ENCODE data around the gene LRG1.

LRG1 gene

GRCh38 chr19:4519172-4519496, 20.7 kb downstream of the LRG1 start:
- Histone ChIP-seq H3K4me2 (no peak overlapping the region), H4K20me1 (no peaks in the 10 kb centered on the region), H3K9ac (no peak overlapping the region)

GRCh38 chr19:4518345-4519171, 21.3 kb downstream of the LRG1 start, which contains the start of gene PLIN4:
Gene PLIN4, minus strand, starts transcription at chr19:4518486. Its CDS starts 214 bp downstream, at chr19:4518272.
- peaks cover 43% of the 10 kb centered on the region for H3K4me1 ChIP-seq
- H3K27ac ChIP-seq: 0 out of 2 replicates have a peak within 1 kb of the TSS, but pooled peaks have one; percentile 41
- no peaks in the 10 kb centered on the region for H4K20me1 ChIP-seq
- H3K27me3 ChIP-seq: no peaks in the 10 kb centered on the region
- no peaks in the 10 kb centered on the region for H3K9me3 ChIP-seq
- 0 out of 2 replicates have a peak within 1 kb of the TSS, but pooled peaks have one; percentile 19 for H3K9ac ChIP-seq
- no peak within 1 kb of the TSS for H3K4me3 ChIP-seq
- TF ChIP-seq Cebpa-rat (IDR thresholded peaks at IDR 0.05): no peak
- H3K36me3 ChIP-seq: no peaks in the 10 kb centered on the region
- peak within 1 kb of the TSS; percentile 50 for H3K4me2 ChIP-seq

More at GRCh38 chr19:4519172-4519496, 20.7 kb downstream of the LRG1 start:
- no peaks in the 10 kb centered on the region for H3K27me3 ChIP-seq
- H3K4me1 ChIP-seq: peaks cover 43% of the 10 kb centered on the region
- no peaks in the 10 kb centered on the region for H3K36me3 ChIP-seq
- H3K4me3 ChIP-seq: no peak overlapping the region
- H3K9me3 ChIP-seq: no peaks in the 10 kb centered on the region
- no peak overlapping the region for H3K27ac ChIP-seq
- TF ChIP-seq Cebpa-rat (IDR thresholded peaks at IDR 0.05): no peak

DNA sequence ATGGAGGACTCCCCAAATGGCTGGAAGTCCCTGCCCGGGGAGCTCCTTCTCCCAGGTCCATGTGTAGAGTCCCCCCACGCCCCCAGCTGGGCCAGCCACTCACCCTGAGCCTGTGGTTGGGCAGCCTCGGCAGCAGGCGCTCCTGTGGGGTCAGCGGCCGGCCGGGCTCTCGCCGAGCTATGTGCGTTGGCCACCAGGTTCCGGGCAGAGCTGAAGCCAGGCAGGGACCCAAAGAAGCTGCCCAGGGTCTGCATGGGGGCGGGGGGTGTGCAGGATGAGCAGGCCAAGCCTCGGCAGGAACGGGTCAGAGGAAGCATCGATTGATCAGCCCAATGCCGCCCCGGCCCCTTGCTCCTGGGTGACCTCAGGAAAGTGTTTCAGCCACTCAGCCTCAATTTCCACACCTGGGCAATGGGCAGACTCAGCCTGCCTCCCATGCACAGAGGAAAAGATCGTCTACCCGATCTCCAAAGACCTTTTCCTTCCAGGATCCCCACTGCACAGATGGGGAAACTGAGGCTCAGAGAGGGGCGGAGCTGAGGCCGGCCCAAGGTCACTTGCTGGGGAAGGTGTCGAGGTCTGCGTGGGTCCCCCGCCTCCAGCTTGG, 22.3 kb downstream of the LRG1 start:
- no peak overlapping the region for H3K4me3 ChIP-seq

DNA sequence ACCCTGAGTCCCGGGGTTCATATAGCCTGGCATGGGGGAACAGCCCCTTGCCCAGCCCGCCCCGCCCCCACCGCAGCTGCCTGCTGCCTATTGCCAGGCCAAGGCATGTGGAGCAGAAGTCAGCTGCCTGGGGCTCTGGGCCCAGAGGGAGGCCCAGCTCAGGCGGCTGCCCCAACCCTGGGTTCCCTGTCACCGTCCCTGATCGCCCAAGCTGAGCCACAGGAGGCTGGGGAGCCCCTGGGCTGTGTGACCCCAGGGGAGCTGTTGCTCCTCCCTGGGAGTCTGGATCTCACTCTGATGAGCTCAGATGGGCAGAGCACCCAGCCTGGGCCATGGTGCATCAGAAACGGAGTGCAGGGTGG, 22.9 kb downstream of the LRG1 start:
- Histone ChIP-seq H3K36me3 (no peaks in the 10 kb centered on the region), H3K4me2 (peak overlapping the region; percentile 50), H4K20me1 (no peaks in the 10 kb centered on the region), H3K4me1 (peaks cover 36% of the 10 kb centered on the region), H3K27me3 (no peaks in the 10 kb centered on the region), H3K9me3 (no peaks in the 10 kb centered on the region), H3K4me3 (no peak overlapping the region), H3K9ac (0 out of 2 replicates have a peak overlapping the region, but pooled peaks have one; percentile 19), H3K27ac (peak overlapping the region; percentile 41; the same call in 1 of the 2 replicates)
- TF ChIP-seq Cebpa-rat (IDR thresholded peaks at IDR 0.05): no peak

More for the DNA sequence above, 22.3 kb downstream of the LRG1 start:
- no peaks in the 10 kb centered on the region for H3K27me3 ChIP-seq
- no peak for TF ChIP-seq Cebpa-rat (IDR thresholded peaks at IDR 0.05)
- no peaks in the 10 kb centered on the region for H3K9me3 ChIP-seq
- H3K27ac ChIP-seq: 0 out of 2 replicates have a peak overlapping the region, but pooled peaks have one; percentile 41
- H3K4me2 ChIP-seq: peak overlapping the region; percentile 50
- H3K9ac ChIP-seq: 0 out of 2 replicates have a peak overlapping the region, but pooled peaks have one; percentile 19
- H3K4me1 ChIP-seq: peaks cover 42% of the 10 kb centered on the region
- no peaks in the 10 kb centered on the region for H4K20me1 ChIP-seq
- no peaks in the 10 kb centered on the region for H3K36me3 ChIP-seq

DNA sequence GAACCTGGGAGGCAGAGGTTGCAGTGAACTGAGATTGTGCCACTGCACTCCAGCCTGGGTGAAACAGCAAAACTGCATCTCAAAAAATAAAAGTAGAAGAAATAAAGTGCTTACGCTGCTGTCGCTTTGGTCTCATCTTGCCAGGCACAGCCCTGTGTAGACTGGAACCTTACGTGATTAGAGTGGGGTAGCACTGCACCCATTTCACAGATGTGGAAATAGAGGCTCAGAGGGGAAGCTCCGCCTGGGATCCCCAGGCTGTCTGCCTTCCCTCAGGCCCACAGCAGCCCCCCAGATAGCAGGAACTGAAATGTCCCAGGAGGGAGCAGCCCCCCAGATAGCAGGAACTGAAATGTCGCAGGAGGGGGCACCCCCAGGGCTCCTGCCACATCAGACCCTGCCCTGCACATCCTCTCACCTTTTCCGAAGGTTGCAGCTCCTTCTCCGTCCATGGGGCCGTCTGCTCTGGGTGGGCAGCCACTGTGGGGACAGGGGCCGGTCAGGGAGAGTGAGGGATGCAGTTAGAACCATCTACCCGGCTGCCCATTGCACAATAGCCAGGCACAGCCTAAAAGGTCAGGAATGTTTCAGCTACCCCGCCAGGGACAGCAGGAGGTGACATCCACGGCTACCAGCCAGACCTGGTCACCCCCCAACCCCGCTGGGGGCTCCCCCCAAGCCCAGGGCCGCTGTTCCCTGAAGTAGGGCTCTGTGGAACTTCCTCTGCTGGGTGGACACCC, 23.5 kb downstream of the LRG1 start:
- Histone ChIP-seq H4K20me1 (no peaks in the 10 kb centered on the region), H3K4me1 (peaks cover 31% of the 10 kb centered on the region), H3K9me3 (no peaks in the 10 kb centered on the region), H3K27ac (no peak overlapping the region; the same call in 1 of the 2 replicates), H3K4me2 (peak overlapping the region; percentile 50), H3K4me3 (no peak overlapping the region), H3K27me3 (no peaks in the 10 kb centered on the region), H3K9ac (no peak overlapping the region), H3K36me3 (no peaks in the 10 kb centered on the region)
- no peak for TF ChIP-seq Cebpa-rat (IDR thresholded peaks at IDR 0.05)

- no peaks in the 10 kb centered on the region for H3K9me3 ChIP-seq
Measured at GRCh38 chr19:4515732-4516131, 24.1 kb downstream of the LRG1 start.

DNA sequence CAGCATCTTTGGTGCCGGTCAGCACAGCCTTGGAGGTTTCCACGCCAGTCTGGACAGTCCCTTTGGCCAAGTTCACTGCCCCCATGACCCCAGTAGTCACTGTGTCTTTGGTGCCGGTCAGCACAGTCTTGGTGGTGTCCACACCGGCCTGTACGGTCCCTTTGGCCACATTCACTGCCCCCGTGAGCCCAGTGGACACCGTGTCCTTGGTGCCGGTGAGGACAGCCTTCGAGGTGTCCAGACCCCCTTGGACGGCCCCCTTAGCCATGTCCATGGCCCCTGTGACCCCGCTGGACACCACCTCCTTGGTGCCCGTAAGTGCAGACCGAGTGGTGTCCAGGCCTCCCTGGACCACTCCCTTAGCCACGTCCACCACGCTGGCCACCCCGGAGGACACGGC, 26.6 kb downstream of the LRG1 start:
- H3K9ac ChIP-seq: no peak overlapping the region
- no peak overlapping the region for H3K4me2 ChIP-seq
- H4K20me1 ChIP-seq: no peaks in the 10 kb centered on the region
- peaks cover 23% of the 10 kb centered on the region for H3K4me1 ChIP-seq
- H3K36me3 ChIP-seq: no peaks in the 10 kb centered on the region
- H3K9me3 ChIP-seq: no peaks in the 10 kb centered on the region
- H3K4me3 ChIP-seq: no peak overlapping the region
- no peak overlapping the region for H3K27ac ChIP-seq
- H3K27me3 ChIP-seq: no peaks in the 10 kb centered on the region
- no peak for TF ChIP-seq Cebpa-rat (IDR thresholded peaks at IDR 0.05)

More at GRCh38 chr19:4515732-4516131, 24.1 kb downstream of the LRG1 start:
- Histone ChIP-seq H3K9ac (no peak overlapping the region), H4K20me1 (no peaks in the 10 kb centered on the region), H3K27ac (no peak overlapping the region), H3K4me3 (no peak overlapping the region), H3K4me2 (no peak overlapping the region), H3K36me3 (no peaks in the 10 kb centered on the region), H3K27me3 (no peaks in the 10 kb centered on the region), H3K4me1 (peaks cover 29% of the 10 kb centered on the region)
- no peak for TF ChIP-seq Cebpa-rat (IDR thresholded peaks at IDR 0.05)

- Histone ChIP-seq H3K9ac (no peak overlapping the region), H3K9me3 (no peaks in the 10 kb centered on the region), H3K36me3 (peaks cover 6% of the 10 kb centered on the region), H3K27ac (no peak overlapping the region), H3K27me3 (no peaks in the 10 kb centered on the region), H4K20me1 (no peaks in the 10 kb centered on the region), H3K4me3 (no peak overlapping the region), H3K4me1 (peaks cover 17% of the 10 kb centered on the region), H3K4me2 (no peak overlapping the region)
- TF ChIP-seq Cebpa-rat (IDR thresholded peaks at IDR 0.05): no peak
Measured at GRCh38 chr19:4512070-4512469, 27.8 kb downstream of the LRG1 start.

- no peak for TF ChIP-seq Cebpa-rat (IDR thresholded peaks at IDR 0.05)
- no peaks in the 10 kb centered on the region for H3K27me3 ChIP-seq
Measured at GRCh38 chr19:4511300-4512054, 28.4 kb downstream of the LRG1 start.

More at GRCh38 chr19:4511300-4512054, 28.4 kb downstream of the LRG1 start:
- Histone ChIP-seq H3K9ac (no peak overlapping the region), H3K9me3 (no peaks in the 10 kb centered on the region), H3K36me3 (peaks cover 12% of the 10 kb centered on the region), H3K4me2 (no peak overlapping the region), H3K4me3 (no peak overlapping the region), H3K4me1 (peaks cover 14% of the 10 kb centered on the region), H3K27ac (no peak overlapping the region), H4K20me1 (no peaks in the 10 kb centered on the region)
